ENCODE results near the gene TIMM17B. TPM values are rescaled to one million over a fixed set of nuclear protein-coding genes. Genes with fewer than 3 reads are reported as not detected.
A peak's percentile ranks its signal among the peaks of the same experiment; 100 is the strongest.

Gene TIMM17B
- polyA plus RNA-seq, 3 donors, result 33.2 to 43.0 (median 34.5) TPM

DNA sequence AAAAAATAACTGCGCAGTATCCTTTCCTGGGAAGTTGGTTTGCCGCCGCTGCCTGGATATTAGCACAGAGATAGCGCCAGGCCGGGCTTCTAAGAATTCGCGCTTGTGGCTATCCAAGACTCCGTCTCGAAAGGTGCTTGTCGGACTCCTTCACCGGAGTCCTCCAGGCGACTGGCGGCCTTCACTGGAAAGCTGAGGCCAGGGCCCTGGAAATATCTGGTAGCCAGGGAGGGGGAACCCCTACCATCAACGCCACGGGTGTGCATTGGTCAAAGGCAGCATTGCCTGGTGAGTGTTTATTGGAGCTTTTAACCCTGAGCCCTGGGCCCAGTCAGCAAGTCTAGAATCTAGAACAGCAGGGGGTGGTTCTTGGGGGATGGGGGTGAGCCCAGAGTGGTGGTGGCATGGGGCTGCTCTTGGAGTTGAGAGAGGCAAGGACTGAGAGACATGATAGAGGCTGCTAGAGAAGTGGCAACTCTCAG lies 21.8 kb upstream of the TIMM17B start:
- DNase-seq (ENCODE audit: low read depth in 3 of 3, low spot score in 2 of 3), result no peak

DNA sequence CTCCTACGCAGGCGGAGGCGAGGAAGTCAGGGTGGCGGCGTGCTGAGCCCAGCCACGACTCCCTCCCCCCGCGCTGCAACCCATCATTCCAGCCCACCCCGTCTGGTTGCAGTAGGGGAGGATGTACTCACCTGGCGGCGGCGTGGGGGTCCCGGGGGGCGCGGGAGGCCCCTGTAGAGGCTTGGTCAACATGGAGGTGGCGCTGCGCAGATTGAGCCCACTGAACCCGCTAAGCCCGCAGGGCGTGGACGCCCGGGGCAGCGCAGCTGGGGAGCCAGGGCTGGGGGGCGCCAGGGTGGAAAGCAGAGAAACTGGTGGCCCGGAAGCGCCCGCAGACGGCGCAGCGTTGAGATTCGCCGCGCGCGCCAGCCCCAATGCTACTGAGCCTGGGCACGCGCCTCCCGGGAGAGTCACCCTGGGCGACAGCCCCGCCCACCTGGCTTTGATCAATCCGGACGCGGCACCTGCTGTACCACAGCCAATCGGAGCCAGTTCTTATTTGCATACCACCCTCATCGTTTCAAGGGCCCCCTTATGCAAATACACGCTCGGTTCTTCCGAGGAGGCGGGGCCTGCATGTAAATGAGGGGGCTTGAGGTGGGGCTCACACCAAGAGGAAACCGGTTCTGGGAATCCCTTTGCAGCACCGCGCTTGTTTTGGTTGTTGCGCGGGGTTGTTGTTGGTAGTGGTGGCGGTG lies 21.2 kb upstream of the TIMM17B start, which contains the start of gene PIM2:
TSS of gene PIM2 (minus strand) at position 382 of the 698 bp plus-strand sequence. CDS start at position 192, 190 bp downstream.
- peak in 2 of 3 donors; percentile 59 to 67 for DNase-seq (ENCODE audit: low read depth in 3 of 3, low spot score in 2 of 3)

DNA sequence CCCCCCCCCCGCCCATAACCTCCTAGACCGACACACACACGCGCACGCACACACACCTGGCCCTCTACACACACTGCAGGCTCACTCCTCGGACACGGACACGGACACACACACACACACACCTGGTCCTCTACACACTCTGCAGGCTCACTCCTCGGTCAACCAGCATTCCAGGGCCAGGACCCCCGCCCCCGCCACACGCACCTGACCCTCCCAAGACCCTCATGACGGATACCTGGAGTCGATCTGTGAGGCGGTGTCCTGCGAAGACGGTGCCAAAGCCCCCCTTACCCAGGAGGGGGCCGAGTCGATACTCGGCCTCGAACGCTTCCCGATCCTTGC lies 20.7 kb upstream of the TIMM17B start:
- no peak for DNase-seq (ENCODE audit: low read depth in 3 of 3, low spot score in 2 of 3)

DNA sequence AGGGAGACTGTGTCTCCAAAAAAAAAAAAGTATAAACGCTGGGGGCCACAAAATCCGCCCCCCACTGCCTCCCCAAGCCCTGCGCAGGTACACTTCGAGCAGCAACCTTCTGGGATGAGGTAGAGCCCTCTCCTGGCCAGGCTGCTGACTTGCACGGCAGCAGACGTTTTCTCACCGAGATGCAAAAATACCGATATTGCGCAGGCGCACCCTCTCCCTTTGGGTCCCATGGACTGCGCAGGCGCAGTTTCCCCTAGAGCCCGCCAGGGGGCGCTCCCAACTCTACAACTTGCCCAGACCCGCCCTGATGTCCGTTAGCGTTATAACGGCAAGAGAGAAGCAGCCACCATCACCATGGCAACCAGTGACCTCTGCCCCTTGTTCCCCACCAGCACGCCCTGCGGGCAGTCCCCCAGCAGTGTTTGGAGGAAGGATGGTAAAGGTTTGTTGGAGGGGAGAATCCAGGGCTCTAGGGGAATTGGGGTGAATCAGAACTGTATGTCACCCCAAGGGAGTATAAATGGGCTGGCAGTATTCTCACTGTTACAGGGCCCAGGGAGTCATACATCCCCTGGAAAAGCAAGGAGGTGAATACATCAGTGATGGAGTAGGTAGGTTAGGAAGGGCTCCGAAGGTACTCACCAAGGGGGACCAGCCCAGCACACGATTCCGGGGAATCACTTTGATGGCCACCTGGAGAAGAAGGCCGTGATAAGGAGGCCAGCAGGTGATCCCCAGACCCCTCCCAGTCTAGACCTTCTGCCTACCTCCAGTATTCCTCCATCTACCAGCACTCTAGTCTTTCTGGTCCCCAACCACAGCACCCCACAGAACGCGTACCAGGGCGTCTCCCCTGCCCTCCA lies 19.8 kb upstream of the TIMM17B start:
- DNase-seq (ENCODE audit: low read depth in 3 of 3, low spot score in 2 of 3), result peak in 2 of 3 donors; percentile 72 to 73

DNA sequence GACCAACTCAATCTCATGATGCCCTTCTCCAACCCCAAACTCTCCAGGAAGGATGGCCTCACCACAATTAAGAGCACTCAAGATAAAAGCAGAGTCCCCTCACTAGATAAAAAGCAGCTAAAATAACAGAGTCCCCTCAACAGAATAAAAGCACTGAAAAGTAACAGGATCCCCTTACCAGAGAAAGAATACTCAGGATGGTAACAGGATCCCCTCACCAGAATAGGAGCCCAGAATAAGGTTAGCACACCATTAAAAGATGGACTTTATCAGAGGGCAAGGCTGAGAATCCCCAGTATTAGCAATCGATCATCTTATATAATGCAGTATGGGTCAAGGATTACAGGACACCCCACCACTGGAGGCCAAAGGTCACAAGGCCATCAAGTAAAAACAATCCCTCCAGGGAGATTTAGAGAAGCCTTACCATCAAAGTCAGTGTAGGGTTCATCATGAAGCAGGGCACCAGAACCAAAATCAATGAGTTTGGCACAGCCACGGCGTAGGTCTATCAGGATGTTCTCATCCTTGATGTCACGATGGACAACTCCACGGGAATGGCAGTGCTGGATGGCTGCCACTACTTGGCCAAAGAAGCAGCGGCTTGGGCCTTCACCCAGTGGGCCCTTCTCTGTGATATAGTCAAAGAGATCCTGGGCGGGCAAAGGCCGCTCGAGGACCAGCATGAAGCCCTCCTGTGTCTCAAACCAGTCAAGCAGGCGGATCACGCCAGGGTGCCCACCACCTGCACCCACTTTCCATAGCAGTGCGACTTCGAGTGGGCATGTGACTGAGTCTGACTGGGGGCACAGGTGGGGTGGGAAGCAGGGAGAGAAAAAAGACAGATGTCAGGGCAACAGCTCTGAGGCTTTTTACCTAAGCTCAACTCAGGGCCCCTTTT lies 17.3 kb upstream of the TIMM17B start:
- DNase-seq (ENCODE audit: low read depth in 3 of 3, low spot score in 2 of 3), result no peak

- no peak for DNase-seq (ENCODE audit: low read depth in 3 of 3, low spot score in 2 of 3)
Measured at GRCh38 chrX:48913605-48914366, 16.2 kb upstream of the TIMM17B start.

GRCh38 chrX:48911412-48912182 lies 14.0 kb upstream of the TIMM17B start, which contains the start of gene SLC35A2:
SLC35A2 (minus strand) TSS chrX:48911646; CDS start chrX:48911636, 10 bp downstream.
- no peak for DNase-seq (ENCODE audit: low read depth in 3 of 3, low spot score in 2 of 3)

DNA sequence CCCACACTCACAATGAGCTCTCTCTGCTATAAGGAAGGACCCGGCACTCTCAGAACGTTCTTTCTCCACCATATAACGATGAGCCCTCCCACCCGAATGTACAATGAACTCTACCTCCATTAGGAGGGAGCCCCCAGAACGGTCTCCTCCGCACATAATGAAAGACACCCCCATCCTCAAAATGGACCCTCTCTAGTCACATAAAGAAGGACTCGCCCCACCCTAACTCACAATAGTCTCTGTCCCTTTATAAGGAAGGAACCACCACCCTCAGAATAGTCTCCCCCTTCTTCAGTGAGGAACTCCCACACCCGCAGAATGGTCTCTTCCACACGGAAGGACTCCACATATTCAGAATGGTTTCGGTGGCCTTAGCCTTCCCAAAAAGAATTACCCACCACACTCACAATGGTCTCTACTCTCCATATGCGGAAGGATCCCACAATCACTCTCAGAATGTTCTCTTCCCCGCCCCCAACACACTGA lies 13.4 kb upstream of the TIMM17B start:
- DNase-seq (ENCODE audit: low read depth in 3 of 3, low spot score in 2 of 3), result no peak

- no peak for DNase-seq (ENCODE audit: low read depth in 3 of 3, low spot score in 2 of 3)
Measured at GRCh38 chrX:48909703-48910294, 12.2 kb upstream of the TIMM17B start.

DNA sequence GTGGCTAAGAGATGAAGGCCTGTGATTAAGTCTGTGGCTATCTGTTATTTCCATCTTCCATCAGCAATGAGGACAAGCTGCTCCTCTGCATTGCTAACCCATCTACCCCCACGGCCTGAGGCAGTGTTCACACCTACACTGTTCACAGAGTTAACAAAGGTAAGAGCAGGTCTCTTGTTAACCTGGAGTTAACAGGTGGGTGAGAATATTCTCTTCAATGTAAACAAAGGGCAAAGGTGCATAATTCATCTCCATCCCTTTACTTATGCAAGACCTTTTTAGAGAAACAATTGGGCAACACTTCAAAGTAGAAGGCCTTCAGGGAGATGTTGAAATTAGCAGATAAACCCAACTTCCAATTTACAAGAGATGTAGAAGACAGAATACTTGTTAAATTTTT lies 11.0 kb upstream of the TIMM17B start:
- no peak for DNase-seq (ENCODE audit: low read depth in 3 of 3, low spot score in 2 of 3)

- no peak for DNase-seq (ENCODE audit: low read depth in 3 of 3, low spot score in 2 of 3)
Measured at GRCh38 chrX:48905090-48905790, 7.7 kb upstream of the TIMM17B start.

- DNase-seq (ENCODE audit: low read depth in 3 of 3, low spot score in 2 of 3), result no peak
Measured at GRCh38 chrX:48904626-48905025, 7.1 kb upstream of the TIMM17B start.

GRCh38 chrX:48904180-48904579 lies 6.6 kb upstream of the TIMM17B start:
- no peak for DNase-seq (ENCODE audit: low read depth in 3 of 3, low spot score in 2 of 3)

- DNase-seq (ENCODE audit: low read depth in 3 of 3, low spot score in 2 of 3), result no peak
Measured at GRCh38 chrX:48903290-48903689, 5.7 kb upstream of the TIMM17B start.

DNA sequence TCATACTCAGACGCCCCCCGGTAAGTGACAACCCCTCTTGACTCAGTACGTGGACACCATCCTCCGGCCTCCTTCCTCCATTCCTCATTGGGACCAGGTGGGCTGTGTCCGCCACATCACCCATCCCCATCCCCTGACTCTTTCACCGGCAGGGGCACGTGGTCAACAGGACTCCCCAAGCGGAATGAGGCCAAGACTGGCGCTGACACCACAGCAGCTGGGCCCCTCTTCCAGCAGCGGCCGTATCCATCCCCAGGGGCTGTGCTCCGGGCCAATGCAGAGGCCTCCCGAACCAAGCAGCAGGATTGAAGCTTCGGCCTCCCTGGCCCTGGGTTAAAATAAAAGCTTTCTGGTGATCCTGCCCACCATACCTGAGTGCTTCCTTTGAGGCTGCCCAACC lies 5.2 kb upstream of the TIMM17B start:
- no peak for DNase-seq (ENCODE audit: low read depth in 3 of 3, low spot score in 2 of 3)

GRCh38 chrX:48902135-48902534 lies 4.6 kb upstream of the TIMM17B start:
- no peak for DNase-seq (ENCODE audit: low read depth in 3 of 3, low spot score in 2 of 3)

- DNase-seq (ENCODE audit: low read depth in 3 of 3, low spot score in 2 of 3), result no peak
Measured at GRCh38 chrX:48901069-48901468, 3.5 kb upstream of the TIMM17B start.

- no peak for DNase-seq (ENCODE audit: low read depth in 3 of 3, low spot score in 2 of 3)
Measured at GRCh38 chrX:48899078-48899410, 1.5 kb upstream of the TIMM17B start.

Measured in right renal cortex interstitium (tissue), 3 donors.